NT2/D1 (cell line): ENCODE measurements around the gene GCN1.

Source experiments
- SUZ12 ChIP-seq: IDR thresholded peaks from 2 replicates; pipeline ENCODE4 v1.6.1; 2011; ENCODE audit not compliant: insufficient read length, insufficient read depth; ENCODE audit errors: extremely low read depth
- YY1 ChIP-seq: IDR thresholded peaks from 2 replicates; pipeline ENCODE4 v1.6.1; 2011; ENCODE audit not compliant: insufficient read length, insufficient read depth
- ZNF274 ChIP-seq: IDR thresholded peaks from 2 replicates; pipeline ENCODE4 v1.6.1; 2011; ENCODE audit warnings: mild to moderate bottlenecking, low read depth, low read length

- TF ChIP-seq SUZ12 (no peak), YY1 (no peak), ZNF274 (no peak)
Measured at GRCh38 chr12:120085920-120086645, 108.4 kb downstream of the GCN1 start.
